ENCODE measurements around the gene STYXL1.

Gene STYXL1

GRCh38 chr7:76073335-76073990, 25.7 kb upstream of the STYXL1 start:
- Histone ChIP-seq H3K4me1 (ENCODE audit: low read depth, poor library complexity, severe bottlenecking) (no peaks in the 10 kb centered on the region), H3K36me3 (ENCODE audit: insufficient read depth) (no peaks in the 10 kb centered on the region), H3K9ac (no peak overlapping the region), H3K4me2 (no peak overlapping the region), H2AFZ (ENCODE audit: low read depth) (no peak overlapping the region), H3K79me2 (ENCODE audit: insufficient read depth, low read depth) (no peaks in the 10 kb centered on the region), H3K27me3 (ENCODE audit: insufficient read depth, low read depth) (no peaks in the 10 kb centered on the region), H3K27ac (no peak overlapping the region), H3K4me3 (IDR thresholded peaks at IDR 0.05; ENCODE audit: insufficient read depth, low read depth, low read length) (no peak overlapping the region), H4K20me1 (ENCODE audit: insufficient read depth) (no peaks in the 10 kb centered on the region)
- no peak for TF ChIP-seq CTCF (conservative IDR thresholded peaks at IDR 0.05; ENCODE audit: low read depth, low read length)

GRCh38 chr7:76072243-76073148, 24.7 kb upstream of the STYXL1 start:
- H3K4me3 ChIP-seq (IDR thresholded peaks at IDR 0.05; ENCODE audit: insufficient read depth, low read depth, low read length), result no peak overlapping the region
- no peak overlapping the region for H2AFZ ChIP-seq (ENCODE audit: low read depth)
- H3K27ac ChIP-seq, result no peak overlapping the region
- no peak overlapping the region for H3K4me2 ChIP-seq
- no peaks in the 10 kb centered on the region for H3K27me3 ChIP-seq (ENCODE audit: insufficient read depth, low read depth)
- H3K9ac ChIP-seq, result no peak overlapping the region
- TF ChIP-seq CTCF (conservative IDR thresholded peaks at IDR 0.05; ENCODE audit: low read depth, low read length), result no peak
- H3K79me2 ChIP-seq (ENCODE audit: insufficient read depth, low read depth), result no peaks in the 10 kb centered on the region
- H3K36me3 ChIP-seq (ENCODE audit: insufficient read depth), result no peaks in the 10 kb centered on the region
- H3K4me1 ChIP-seq (ENCODE audit: low read depth, poor library complexity, severe bottlenecking), result no peaks in the 10 kb centered on the region
- H4K20me1 ChIP-seq (ENCODE audit: insufficient read depth), result no peaks in the 10 kb centered on the region

GRCh38 chr7:76071316-76072242, 23.8 kb upstream of the STYXL1 start:
- no peak for TF ChIP-seq CTCF (conservative IDR thresholded peaks at IDR 0.05; ENCODE audit: low read depth, low read length)
- Histone ChIP-seq H3K79me2 (ENCODE audit: insufficient read depth, low read depth) (no peaks in the 10 kb centered on the region), H3K9ac (no peak overlapping the region), H2AFZ (ENCODE audit: low read depth) (no peak overlapping the region), H3K27ac (no peak overlapping the region), H3K36me3 (ENCODE audit: insufficient read depth) (no peaks in the 10 kb centered on the region), H3K4me1 (ENCODE audit: low read depth, poor library complexity, severe bottlenecking) (no peaks in the 10 kb centered on the region), H3K27me3 (ENCODE audit: insufficient read depth, low read depth) (no peaks in the 10 kb centered on the region), H4K20me1 (ENCODE audit: insufficient read depth) (no peaks in the 10 kb centered on the region), H3K4me3 (IDR thresholded peaks at IDR 0.05; ENCODE audit: insufficient read depth, low read depth, low read length) (no peak overlapping the region), H3K4me2 (no peak overlapping the region)

GRCh38 chr7:76069238-76069638, 21.4 kb upstream of the STYXL1 start:
- no peaks in the 10 kb centered on the region for H3K27me3 ChIP-seq (ENCODE audit: insufficient read depth, low read depth)
- H3K4me2 ChIP-seq, result no peak overlapping the region
- no peak overlapping the region for H2AFZ ChIP-seq (ENCODE audit: low read depth)
- no peak overlapping the region for H3K9ac ChIP-seq
- no peaks in the 10 kb centered on the region for H3K4me1 ChIP-seq (ENCODE audit: low read depth, poor library complexity, severe bottlenecking)
- no peaks in the 10 kb centered on the region for H3K79me2 ChIP-seq (ENCODE audit: insufficient read depth, low read depth)
- no peak overlapping the region for H3K27ac ChIP-seq
- no peak for TF ChIP-seq CTCF (conservative IDR thresholded peaks at IDR 0.05; ENCODE audit: low read depth, low read length)
- H4K20me1 ChIP-seq (ENCODE audit: insufficient read depth), result no peaks in the 10 kb centered on the region
- peaks cover 6% of the 10 kb centered on the region; the same call in 1 of the 2 replicates for H3K36me3 ChIP-seq (ENCODE audit: insufficient read depth)
- no peak overlapping the region for H3K4me3 ChIP-seq (IDR thresholded peaks at IDR 0.05; ENCODE audit: insufficient read depth, low read depth, low read length)

All from KMS-11 (cell line).